A549 (cell line): ENCODE data around the gene TMEM106B. TPM values are rescaled to one million over a fixed set of nuclear protein-coding genes. Genes with fewer than 3 reads are reported as not detected.

Source experiments
- ATAC-seq, 2 experiments: fragments of 200-7000 bp in 1 of 2; fragments of >200 bp in 1 of 2; cut with Nextera tagmentation in 1 of 2; cut with Tn5 transposase in 1 of 2; 3 replicates each; pipeline versions ENCODE4 v1.8.0 to v1.9.1; 2018 to 2020; ENCODE audit warnings: mild to moderate bottlenecking in 1 of 2, moderate library complexity in 1 of 2
- CTCF ChIA-PET: fragments of 300-600 bp; sonication (Branson Sonifier 250); formaldehyde crosslinking; extraction: SDS; loops from one replicate; lab custom pipeline; 2021; ENCODE audit warnings: antibody characterized with exemption, inconsistent platforms; lab: Yijun Ruan, JAX
- POLR2A ChIA-PET: fragments of 350-600 bp; formaldehyde crosslinking; extraction: SDS; loops from one replicate; lab custom pipeline; 2021; ENCODE audit warnings: antibody characterized with exemption, inconsistent platforms; lab: Yijun Ruan, JAX
- DNase-seq, 2 experiments: peaks; one replicate each; pipeline versions ENCODE4 v3.0.0 to v3.0.0-alpha.2; 2011 to 2016; ENCODE audit warnings: low read depth in 1 of 2, low spot score in 1 of 2
- FAIRE-seq: peaks from 2 replicates; lab custom pipeline; 2011; peaks lifted over from hg19 to GRCh38; lab: Jason Lieb, UNC
- H3K27ac ChIP-seq, 2 experiments: fragments of >200 bp; sonication (Bioruptor Twin); formaldehyde crosslinking; 3 replicates each; pipeline ENCODE4 v1.5.1; 2016 to 2017
- H3K4me1 ChIP-seq: fragments of >200 bp; sonication (Bioruptor Twin); formaldehyde crosslinking; 3 replicates; pipeline ENCODE4 v1.6.1; 2016
- H3K4me2 ChIP-seq: fragments of >200 bp; sonication (Bioruptor Twin); formaldehyde crosslinking; 3 replicates; pipeline ENCODE4 v1.6.1; 2016
- H3K4me3 ChIP-seq: fragments of >200 bp; sonication (Bioruptor Twin); formaldehyde crosslinking; 3 replicates; pipeline ENCODE4 v1.5.1; 2016
- H3K9me3 ChIP-seq: fragments of >200 bp; sonication (Bioruptor Twin); formaldehyde crosslinking; 3 replicates; pipeline ENCODE4 v1.6.1; 2016
- ATOH8 ChIP-seq: fragments of 250-450 bp; sonication (Bioruptor Pico); IDR thresholded peaks from 2 replicates; pipeline ENCODE4 v1.5.0; 2020; ENCODE audit warnings: low read depth, mild to moderate bottlenecking, moderate library complexity
- BCL3 ChIP-seq: fragments of >200 bp; sonication (Bioruptor Twin); formaldehyde crosslinking; IDR thresholded peaks from 3 replicates; pipeline ENCODE4 v1.6.1; 2016
- BHLHE40 ChIP-seq: IDR thresholded peaks from 2 replicates; pipeline ENCODE4 v1.6.1; 2012; ENCODE audit warnings: low read depth, low read length, inconsistent platforms
- CBX8 ChIP-seq: fragments of 200-600 bp; sonication (generic); IDR thresholded peaks from 2 replicates; pipeline ENCODE4 v1.6.1; 2016
- CHD2 ChIP-seq: fragments of 150-350 bp; IDR thresholded peaks from 2 replicates; pipeline ENCODE4 v1.6.1; 2014; ENCODE audit warnings: low read length; ENCODE audit not compliant: partially characterized antibody
- CHD4 ChIP-seq: fragments of 200-600 bp; sonication (generic); IDR thresholded peaks from 2 replicates; pipeline ENCODE4 v1.6.1; 2016; ENCODE audit warnings: antibody characterized with exemption, mild to moderate bottlenecking, borderline replicate concordance
- E2F6 ChIP-seq: IDR thresholded peaks from 2 replicates; pipeline ENCODE4 v1.6.1; 2012; ENCODE audit warnings: low read depth, borderline replicate concordance
- EHF ChIP-seq: fragments of 250-450 bp; sonication (Bioruptor Pico); IDR thresholded peaks from 2 replicates; pipeline ENCODE4 v1.5.0; 2020; ENCODE audit warnings: mild to moderate bottlenecking
- FOSL2 ChIP-seq, 2 experiments: fragments of 450-650 bp in 1 of 2; fragments of >200 bp in 1 of 2; sonication (Bioruptor Twin) in 1 of 2; formaldehyde crosslinking; IDR thresholded peaks; 2 replicates each; pipeline versions ENCODE4 v1.5.0 to v1.6.1; 2016 to 2020; ENCODE audit warnings: mild to moderate bottlenecking in 1 of 2, moderate library complexity in 1 of 2
- GATA3 ChIP-seq: IDR thresholded peaks from 2 replicates; pipeline ENCODE4 v1.6.1; 2012; ENCODE audit warnings: borderline replicate concordance
- HOXA7 ChIP-seq: fragments of 250-450 bp; sonication (Bioruptor Pico); IDR thresholded peaks from 2 replicates; pipeline ENCODE4 v1.5.0; 2020; ENCODE audit warnings: mild to moderate bottlenecking, moderate library complexity
- HOXB13 ChIP-seq: fragments of 250-450 bp; sonication (Bioruptor Pico); IDR thresholded peaks from 2 replicates; pipeline ENCODE4 v1.5.0; 2020; ENCODE audit warnings: low read depth, mild to moderate bottlenecking, moderate library complexity
- HOXB5 ChIP-seq: fragments of 250-450 bp; sonication (Bioruptor Pico); IDR thresholded peaks from 2 replicates; pipeline ENCODE4 v1.5.0; 2020; ENCODE audit warnings: mild to moderate bottlenecking, moderate library complexity
- JUN ChIP-seq, 2 experiments: fragments of >200 bp; sonication (Bioruptor Twin); formaldehyde crosslinking; IDR thresholded peaks; 2 replicates in 1 of 2; 3 replicates in 1 of 2; pipeline ENCODE4 v1.6.1; 2016 to 2017
- JUNB ChIP-seq: fragments of >200 bp; sonication (Bioruptor Twin); formaldehyde crosslinking; IDR thresholded peaks from 2 replicates; pipeline ENCODE4 v1.6.1; 2016
- MAZ ChIP-seq: fragments of 150-350 bp; IDR thresholded peaks from 2 replicates; pipeline ENCODE4 v1.6.1; 2014; ENCODE audit warnings: antibody characterized with exemption, low read depth, low read length, borderline replicate concordance
- MYC ChIP-seq: IDR thresholded peaks from 2 replicates; pipeline ENCODE4 v1.6.1; 2012; ENCODE audit warnings: mild to moderate bottlenecking, inconsistent platforms, low read length, improper control_type of control experiment, borderline replicate concordance
- NFE2L2 ChIP-seq: fragments of 150-350 bp; conservative IDR thresholded peaks from 2 replicates; pipeline ENCODE4 v1.6.1; 2014; ENCODE audit warnings: low read length
- NR3C1 ChIP-seq: fragments of >200 bp; sonication (Bioruptor Twin); formaldehyde crosslinking; IDR thresholded peaks from 3 replicates; pipeline ENCODE4 v1.6.1; 2017
- POLR2A ChIP-seq: IDR thresholded peaks from 2 replicates; pipeline ENCODE4 v1.6.1; 2012; ENCODE audit warnings: mild to moderate bottlenecking, low read length
- POLR2AphosphoS2 ChIP-seq: conservative IDR thresholded peaks from 2 replicates; pipeline ENCODE4 v1.6.1; 2012; ENCODE audit warnings: low read length, improper control_type of control experiment, inconsistent platforms
- RAD21 ChIP-seq, 2 experiments: fragments of >200 bp in 1 of 2; sonication (Bioruptor Twin) in 1 of 2; formaldehyde crosslinking in 1 of 2; IDR thresholded peaks in 1 of 2; conservative IDR thresholded peaks in 1 of 2; 2 replicates in 1 of 2; 3 replicates in 1 of 2; pipeline ENCODE4 v1.6.1; 2012 to 2018; ENCODE audit warnings: inconsistent platforms in 1 of 2
- RARB ChIP-seq: fragments of 250-450 bp; sonication (Bioruptor Pico); IDR thresholded peaks from 2 replicates; pipeline ENCODE4 v1.8.0; 2021; ENCODE audit warnings: mild to moderate bottlenecking, moderate library complexity
- RCOR1 ChIP-seq: fragments of 150-350 bp; IDR thresholded peaks from 2 replicates; pipeline ENCODE4 v1.6.1; 2014; ENCODE audit warnings: antibody characterized with exemption, low read length, low read depth
- RNF2 ChIP-seq: fragments of 200-600 bp; sonication (generic); IDR thresholded peaks from 2 replicates; pipeline ENCODE4 v1.6.1; 2016; ENCODE audit warnings: low read depth, mild to moderate bottlenecking, antibody characterized with exemption, moderate library complexity, borderline replicate concordance
- SREBF2 ChIP-seq: fragments of 450-650 bp; IDR thresholded peaks from 2 replicates; pipeline ENCODE4 v1.6.1; 2014; ENCODE audit warnings: mild to moderate bottlenecking, moderate library complexity
- ZNF302 ChIP-seq: fragments of 250-450 bp; sonication (Bioruptor Pico); IDR thresholded peaks from 2 replicates; pipeline ENCODE4 v1.9.0; 2021; ENCODE audit warnings: inconsistent platforms, mild to moderate bottlenecking, moderate library complexity
- WGBS: methylation state at CpG from one replicate; pipeline ENCODE4 v1.1.6; 2017; ENCODE audit errors: missing lambda C conversion rate; 5-methylcytosine and 5-hydroxymethylcytosine counted together
- polyA plus RNA-seq, 4 experiments: library from polyadenylated mRNA; depleted of rRNA in 3 of 4; stranded (reverse); fragments of >200 nt; fragmentation: RNase III in 1 of 4; extraction: RNeasy Plus Mini Kit Qiagen cat#74134 plus additional on column Dnase treatment in 1 of 4; gene quantifications; 2 replicates in 3 of 4; 3 replicates in 1 of 4; pipeline ENCODE4 v1.2.3, GENCODE V29; 2011 to 2017

Gene TMEM106B
- polyA plus RNA-seq, 2 of the 4 experiments (the other 2 are of a cell fraction) = 70.9 to 123 TPM

GRCh38 chr7:12258074-12258473, 47.0 kb downstream of the TMEM106B start:
- TF ChIP-seq ZNF302 (CRISPR knock-in tag) (no peak), JUN (IDR thresholded peaks at IDR 0.05) (no peak), JUNB (no peak), GATA3 (no peak), MYC (no peak)
- Histone ChIP-seq H3K9me3 (peaks cover 5% of the 10 kb centered on the region; the same call in 1 of the 3 replicates), H3K27ac (no peak overlapping the region), H3K4me1 (peaks cover 7% of the 10 kb centered on the region; the same call in 2 of the 3 replicates), H3K4me3 (no peak overlapping the region), H3K4me2 (no peak overlapping the region)
- ATAC-seq (no peak), DNase-seq (no peak), FAIRE-seq (no peak)
- 80% methylated on average over 4 of the region's 4 CpGs for WGBS
- ChIA-PET CTCF (interaction anchor here (0.6 to 1.5 kb wide), 4 partner anchors 12 to 193 kb away, joined by 3 to 4 read pairs (median 4); no protein-coding TSS in a partner anchor), POLR2A (no interaction called here)

DNA sequence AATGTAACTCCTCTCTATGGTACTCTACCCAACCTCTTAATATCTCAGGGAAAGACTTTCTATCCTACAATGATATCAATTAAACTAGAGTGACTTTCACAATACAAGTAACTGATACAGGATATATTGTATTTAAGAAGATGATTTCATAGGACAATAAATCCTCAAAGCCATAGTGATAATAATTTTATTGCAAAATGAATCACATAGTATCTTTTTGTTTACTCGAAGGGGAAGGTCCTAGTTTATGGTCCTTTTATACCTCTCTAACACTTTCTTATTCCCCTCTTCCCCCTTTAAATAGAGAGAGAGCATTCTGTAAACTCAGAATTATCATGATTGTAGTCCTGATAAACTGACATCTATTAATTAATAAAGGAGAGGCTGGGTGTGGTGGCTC, 56.4 kb downstream of the TMEM106B start:
- Histone ChIP-seq H3K4me3 (no peak overlapping the region), H3K27ac (no peak overlapping the region), H3K9me3 (no peaks in the 10 kb centered on the region), H3K4me1 (no peaks in the 10 kb centered on the region)
- ATAC-seq (no peak), FAIRE-seq (no peak), DNase-seq (no peak)
- ChIA-PET POLR2A (no interaction called here), CTCF (no interaction called here)
- 53% methylated on average over 1 of the region's 1 CpG for WGBS
- no peak for TF ChIP-seq CHD2
- TF ChIP-seq RAD21 (conservative IDR thresholded peaks at IDR 0.05 in 1 of 2, IDR thresholded peaks at IDR 0.05 in 1 of 2) = no peak
- TF ChIP-seq BHLHE40 = no peak
- TF ChIP-seq GATA3 = no peak
- no peak for TF ChIP-seq CBX8
- TF ChIP-seq FOSL2 (IDR thresholded peaks at IDR 0.05) = no peak
- no peak for TF ChIP-seq FOSL2 (CRISPR knock-in tag; IDR thresholded peaks at IDR 0.05)
- no peak for TF ChIP-seq RCOR1
- TF ChIP-seq SREBF2 = no peak
- no peak for TF ChIP-seq CHD4
- no peak for TF ChIP-seq HOXB5 (CRISPR knock-in tag)
- TF ChIP-seq, all 56 proteins: peak for 0
- no peak overlapping the region for H3K4me2 ChIP-seq

- WGBS = 86% methylated on average over 5 of the region's 9 CpGs
- H3K4me1 ChIP-seq = no peaks in the 10 kb centered on the region
- ATAC-seq (no peak), FAIRE-seq (no peak), DNase-seq (no peak)
- H3K4me2 ChIP-seq = no peak overlapping the region
- ChIA-PET POLR2A (no interaction called here), CTCF (interaction anchor here (0.6 to 1.4 kb wide), 5 partner anchors 11 to 53 kb away, joined by 3 to 4 read pairs (median 3); no protein-coding TSS in a partner anchor)
- H3K27ac ChIP-seq = no peak overlapping the region
- TF ChIP-seq MAZ (no peak), NR3C1 (no peak), NFE2L2 (no peak)
- H3K9me3 ChIP-seq = no peaks in the 10 kb centered on the region
- no peak overlapping the region for H3K4me3 ChIP-seq
Measured at GRCh38 chr7:12269100-12269895, 58.2 kb downstream of the TMEM106B start.

GRCh38 chr7:12281038-12281437, 69.9 kb downstream of the TMEM106B start:
- TF ChIP-seq POLR2AphosphoS2 (no peak), EHF (no peak), RNF2 (no peak), POLR2A (no peak), RARB (no peak), ATOH8 (no peak), MAZ (no peak), HOXB13 (CRISPR knock-in tag) (no peak), E2F6 (no peak), ZNF302 (CRISPR knock-in tag) (no peak), HOXA7 (CRISPR knock-in tag) (no peak), CBX8 (no peak), JUNB (no peak; the same call in 1 of the 2 replicates), BCL3 (no peak)
- no peaks in the 10 kb centered on the region for H3K4me1 ChIP-seq
- H3K4me2 ChIP-seq = no peak overlapping the region
- H3K9me3 ChIP-seq = no peaks in the 10 kb centered on the region
- H3K27ac ChIP-seq = no peak overlapping the region
- ChIA-PET CTCF (interaction anchor here (1.6 kb wide), 1 partner anchor 16 kb away, joined by 3 read pairs; no protein-coding TSS in a partner anchor), POLR2A (no interaction called here)
- 72% methylated on average over 1 of the region's 1 CpG for WGBS
- DNase-seq (peak in 1 of 2 experiments; percentile 5), ATAC-seq (0 out of 6 replicates have a peak, but pooled peaks of 1 of the 2 experiments have one; percentile 47), FAIRE-seq (no peak)
- no peak overlapping the region for H3K4me3 ChIP-seq
